BLaER1 treated with 17β-estradiol and CSF1 and Interleukin-3, amounts not matched to agents 10 nM and 100 nM (cell line): Measurements from ENCODE around the gene DCTN3.

Experiments
- H3K27ac ChIP-seq, 11 experiments: shearing (Covaris generic); formaldehyde crosslinking; 2 replicates each; pipeline ENCODE4 v1.8.1; 2022
- H3K27me3 ChIP-seq, 11 experiments: shearing (Covaris generic); formaldehyde crosslinking; 2 replicates each; pipeline ENCODE4 v1.8.1; 2022
- H3K36me3 ChIP-seq, 11 experiments: shearing (Covaris generic); formaldehyde crosslinking; 2 replicates each; pipeline ENCODE4 v1.8.1; 2022
- H3K4me1 ChIP-seq, 10 experiments: shearing (Covaris generic); formaldehyde crosslinking; 2 replicates each; pipeline ENCODE4 v1.8.1; 2022
- H3K4me2 ChIP-seq, 11 experiments: shearing (Covaris generic); formaldehyde crosslinking; 2 replicates each; pipeline ENCODE4 v1.8.1; 2022
- H3K4me3 ChIP-seq, 10 experiments: shearing (Covaris generic); formaldehyde crosslinking; 2 replicates each; pipeline ENCODE4 v1.8.1; 2022
- H3K9ac ChIP-seq, 11 experiments: shearing (Covaris generic); formaldehyde crosslinking; 2 replicates each; pipeline ENCODE4 v1.8.1; 2022
- H3K9me3 ChIP-seq, 11 experiments: shearing (Covaris generic); formaldehyde crosslinking; replicated peaks in 1 of 11; 2 replicates each; pipeline ENCODE4 v1.8.1; 2022
- H4K20me1 ChIP-seq, 11 experiments: shearing (Covaris generic); formaldehyde crosslinking; 2 replicates each; pipeline ENCODE4 v1.8.1; 2022
- Cebpa-rat ChIP-seq, 11 experiments: shearing (Covaris generic); IDR thresholded peaks; 2 replicates each; pipeline ENCODE4 v1.8.1; 2022

Gene DCTN3

GRCh38 chr9:34594177-34594576, 26.1 kb downstream of the DCTN3 start:
- Histone ChIP-seq H3K4me1 (peaks cover 30 to 46% (median 39%) of the 10 kb centered on the region in 10 experiments), H3K9me3 (0 out of 22 replicates have a peak, but pooled peaks cover 0 to 5% (median 0%) of the 10 kb centered on the region in 11 experiments), H3K9ac (no peak overlapping the region), H3K27me3 (peaks cover 52 to 61% (median 59%) of the 10 kb centered on the region in 11 experiments), H3K4me3 (no peak overlapping the region), H3K36me3 (no peaks in the 10 kb centered on the region), H3K4me2 (no peak overlapping the region), H3K27ac (no peak overlapping the region), H4K20me1 (peaks cover 0 to 59% (median 30%) of the 10 kb centered on the region in 11 experiments; a peak in 19 of 22 replicates)
- no peak for TF ChIP-seq Cebpa-rat (IDR thresholded peaks at IDR 0.05)

- H3K4me2 ChIP-seq, result peak overlapping the region in 5 of 11 experiments; percentile 5 to 90 (median 87); a peak in 8 of 22 replicates
- no peak overlapping the region for H3K9ac ChIP-seq
- H3K9me3 ChIP-seq, result 0 out of 22 replicates have a peak, but pooled peaks cover 0 to 5% (median 0%) of the 10 kb centered on the region in 11 experiments
- H3K4me1 ChIP-seq, result peaks cover 36 to 48% (median 44%) of the 10 kb centered on the region in 10 experiments
- H3K36me3 ChIP-seq, result no peaks in the 10 kb centered on the region
- H3K27me3 ChIP-seq, result peaks cover 64 to 73% (median 70%) of the 10 kb centered on the region in 11 experiments
- TF ChIP-seq Cebpa-rat (IDR thresholded peaks at IDR 0.05), result no peak
- peaks cover 0 to 70% (median 37%) of the 10 kb centered on the region in 11 experiments; a peak in 19 of 22 replicates for H4K20me1 ChIP-seq
- no peak overlapping the region for H3K4me3 ChIP-seq
- no peak overlapping the region for H3K27ac ChIP-seq
These were observed 27.2 kb downstream of the DCTN3 start for GRCh38 chr9:34592895-34593601.

- Histone ChIP-seq H4K20me1 (peaks cover 0 to 77% (median 43%) of the 10 kb centered on the region in 11 experiments; a peak in 19 of 22 replicates), H3K9me3 (0 out of 22 replicates have a peak, but pooled peaks cover 0 to 5% (median 0%) of the 10 kb centered on the region in 11 experiments), H3K36me3 (no peaks in the 10 kb centered on the region), H3K4me2 (peak overlapping the region; percentile 81 to 96 (median 89); a peak in 21 of 22 replicates), H3K27ac (no peak overlapping the region), H3K4me1 (peaks cover 36 to 48% (median 44%) of the 10 kb centered on the region in 10 experiments), H3K9ac (peak overlapping the region in 1 of 11 experiments; percentile 49; a peak in 1 of 22 replicates), H3K4me3 (peak overlapping the region in 3 of 10 experiments; percentile 51 to 62 (median 51); a peak in 4 of 20 replicates), H3K27me3 (peaks cover 72 to 81% (median 78%) of the 10 kb centered on the region in 11 experiments)
- TF ChIP-seq Cebpa-rat (IDR thresholded peaks at IDR 0.05), result no peak
These were observed 28.1 kb downstream of the DCTN3 start for GRCh38 chr9:34591917-34592866.

GRCh38 chr9:34591248-34591916, 28.9 kb downstream of the DCTN3 start:
- peaks cover 37 to 48% (median 45%) of the 10 kb centered on the region in 10 experiments for H3K4me1 ChIP-seq
- H3K4me2 ChIP-seq, result peak overlapping the region; percentile 81 to 96 (median 89)
- TF ChIP-seq Cebpa-rat (IDR thresholded peaks at IDR 0.05), result no peak
- 0 out of 22 replicates have a peak, but pooled peaks cover 0 to 5% (median 0%) of the 10 kb centered on the region in 11 experiments for H3K9me3 ChIP-seq
- peaks cover 80 to 89% (median 87%) of the 10 kb centered on the region in 11 experiments for H3K27me3 ChIP-seq
- peak overlapping the region; percentile 42 to 69 (median 59) for H3K4me3 ChIP-seq
- H3K27ac ChIP-seq, result no peak overlapping the region
- peak overlapping the region in 6 of 11 experiments; percentile 4 to 49 (median 29); a peak in 5 of 22 replicates for H3K9ac ChIP-seq
- H4K20me1 ChIP-seq, result peaks cover 0 to 80% (median 50%) of the 10 kb centered on the region in 11 experiments; a peak in 19 of 22 replicates
- H3K36me3 ChIP-seq, result no peaks in the 10 kb centered on the region

GRCh38 chr9:34590381-34591247, 29.7 kb downstream of the DCTN3 start:
- Histone ChIP-seq H3K9me3 (0 out of 22 replicates have a peak, but pooled peaks cover 0 to 5% (median 0%) of the 10 kb centered on the region in 11 experiments), H4K20me1 (peaks cover 0 to 88% (median 55%) of the 10 kb centered on the region in 11 experiments; a peak in 19 of 22 replicates), H3K36me3 (no peaks in the 10 kb centered on the region), H3K9ac (peak overlapping the region in 4 of 11 experiments; percentile 26 to 49 (median 30); a peak in 4 of 22 replicates), H3K4me1 (peaks cover 44 to 53% (median 51%) of the 10 kb centered on the region in 10 experiments), H3K4me3 (peak overlapping the region; percentile 42 to 69 (median 59)), H3K27ac (no peak overlapping the region), H3K4me2 (peak overlapping the region; percentile 81 to 96 (median 89)), H3K27me3 (peaks cover 88 to 97% (median 94%) of the 10 kb centered on the region in 11 experiments)
- no peak for TF ChIP-seq Cebpa-rat (IDR thresholded peaks at IDR 0.05)

- Histone ChIP-seq H3K4me1 (peaks cover 52 to 61% (median 60%) of the 10 kb centered on the region in 10 experiments), H3K9ac (peak within 1 kb of the TSS in 4 of 11 experiments; percentile 5 to 26 (median 12); a peak in 6 of 22 replicates), H4K20me1 (peaks cover 0 to 94% (median 61%) of the 10 kb centered on the region in 11 experiments; a peak in 19 of 22 replicates), H3K27me3 (peaks cover 93 to 100% (median 100%) of the 10 kb centered on the region in 11 experiments), H3K36me3 (no peaks in the 10 kb centered on the region), H3K27ac (no peak within 1 kb of the TSS), H3K4me2 (peak within 1 kb of the TSS; percentile 81 to 96 (median 89)), H3K4me3 (peak within 1 kb of the TSS; percentile 42 to 69 (median 59)), H3K9me3 (0 out of 22 replicates have a peak, but pooled peaks cover 0 to 5% (median 0%) of the 10 kb centered on the region in 11 experiments)
- no peak for TF ChIP-seq Cebpa-rat (IDR thresholded peaks at IDR 0.05)
These were observed 30.5 kb downstream of the DCTN3 start, which contains the start of gene CNTFR for GRCh38 chr9:34589636-34590380. Gene CNTFR, minus strand, starts transcription at chr9:34589724. Its CDS starts 20,743 bp downstream, at chr9:34568981.
